Lower lobe of right lung (tissue), 2 donors: ENCODE data around the gene PKIG. TPM values are rescaled to one million over a fixed set of nuclear protein-coding genes. Genes with fewer than 3 reads are reported as not detected.

Source experiments
- ATAC-seq, 2 donors: fragments of 200-7000 bp; cut with Tn5 transposase; one replicate each; pipeline ENCODE4 v1.9.1; 2020 to 2022; ENCODE audit warnings: mild to moderate bottlenecking in 2 of 2, moderate library complexity in 2 of 2
- DNase-seq: peaks from one replicate; pipeline ENCODE4 v3.0.0-alpha.2; 2020
- H3K27ac ChIP-seq: fragments of 200-600 bp; one replicate; pipeline ENCODE4 v1.8.0; 2022
- H3K27me3 ChIP-seq: fragments of 200-600 bp; one replicate; pipeline ENCODE4 v1.8.0; 2022; ENCODE audit warnings: low read depth
- H3K36me3 ChIP-seq: fragments of 200-600 bp; one replicate; pipeline ENCODE4 v1.8.0; 2022; ENCODE audit warnings: mild to moderate bottlenecking
- H3K4me1 ChIP-seq: fragments of 200-600 bp; one replicate; pipeline ENCODE4 v1.8.0; 2022
- H3K4me3 ChIP-seq: fragments of 200-600 bp; one replicate; pipeline ENCODE4 v1.8.0; 2022; ENCODE audit warnings: mild to moderate bottlenecking
- H3K9me3 ChIP-seq: fragments of 200-600 bp; one replicate; pipeline ENCODE4 v1.8.0; 2022
- intact Hi-C: fragments of 100-400 bp; cut with DNase I; formaldehyde crosslinking; loops from one replicate; pipeline ENCODE4 v1.11.0; 2022
- total RNA-seq: library from RNA; stranded (reverse); fragmentation: NEBNext Ultra II Directional; extraction: Animal tissue kit (Norgen Biotek cat#: 25700); gene quantifications from one replicate; pipeline ENCODE4 v1.2.1, GENCODE V29; 2021
- TF ChIP-seq, protein P1 (sequence below): fragments of 200-600 bp; IDR thresholded peaks from one replicate; pipeline ENCODE4 v1.8.0; 2022; ENCODE audit warnings: antibody characterized with exemption, mild to moderate bottlenecking
- donor health status: DM: no; HTN: yes; CAD: no; lungs with severe emphysema.

The PKIG gene
- total RNA-seq, 1 donor from 2014 or later = 61.6 TPM

DNA sequence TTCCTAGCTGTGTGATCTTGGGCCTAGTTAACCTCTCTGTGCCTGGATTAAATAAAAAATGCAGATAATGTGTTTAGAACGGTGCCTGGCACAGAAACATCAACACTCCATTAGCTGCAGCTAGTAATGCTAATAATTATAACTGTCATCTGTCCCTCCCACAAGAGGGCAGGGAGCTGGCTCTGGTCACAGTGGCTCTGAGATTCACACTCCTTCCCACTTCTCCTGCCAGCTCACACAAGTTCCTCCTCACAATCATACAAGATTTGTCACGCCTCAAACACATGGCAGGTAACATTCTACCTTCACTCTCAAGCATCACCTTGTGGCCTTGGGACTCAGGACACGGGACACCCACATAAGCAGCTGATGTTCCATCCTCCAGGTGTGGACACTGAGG lies 66.7 kb downstream of the PKIG start:
- TF ChIP-seq, protein P1, sequence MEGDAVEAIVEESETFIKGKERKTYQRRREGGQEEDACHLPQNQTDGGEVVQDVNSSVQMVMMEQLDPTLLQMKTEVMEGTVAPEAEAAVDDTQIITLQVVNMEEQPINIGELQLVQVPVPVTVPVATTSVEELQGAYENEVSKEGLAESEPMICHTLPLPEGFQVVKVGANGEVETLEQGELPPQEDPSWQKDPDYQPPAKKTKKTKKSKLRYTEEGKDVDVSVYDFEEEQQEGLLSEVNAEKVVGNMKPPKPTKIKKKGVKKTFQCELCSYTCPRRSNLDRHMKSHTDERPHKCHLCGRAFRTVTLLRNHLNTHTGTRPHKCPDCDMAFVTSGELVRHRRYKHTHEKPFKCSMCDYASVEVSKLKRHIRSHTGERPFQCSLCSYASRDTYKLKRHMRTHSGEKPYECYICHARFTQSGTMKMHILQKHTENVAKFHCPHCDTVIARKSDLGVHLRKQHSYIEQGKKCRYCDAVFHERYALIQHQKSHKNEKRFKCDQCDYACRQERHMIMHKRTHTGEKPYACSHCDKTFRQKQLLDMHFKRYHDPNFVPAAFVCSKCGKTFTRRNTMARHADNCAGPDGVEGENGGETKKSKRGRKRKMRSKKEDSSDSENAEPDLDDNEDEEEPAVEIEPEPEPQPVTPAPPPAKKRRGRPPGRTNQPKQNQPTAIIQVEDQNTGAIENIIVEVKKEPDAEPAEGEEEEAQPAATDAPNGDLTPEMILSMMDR = no peak
- H3K27me3 ChIP-seq = no peaks in the 10 kb centered on the region
- DNase-seq = no peak
- intact Hi-C loops = no loop called here
- no peaks in the 10 kb centered on the region for H3K9me3 ChIP-seq
- H3K4me3 ChIP-seq = no peak overlapping the region
- H3K4me1 ChIP-seq = peaks cover 50% of the 10 kb centered on the region
- H3K27ac ChIP-seq = no peak overlapping the region
- ATAC-seq = no peak
- no peaks in the 10 kb centered on the region for H3K36me3 ChIP-seq

DNA sequence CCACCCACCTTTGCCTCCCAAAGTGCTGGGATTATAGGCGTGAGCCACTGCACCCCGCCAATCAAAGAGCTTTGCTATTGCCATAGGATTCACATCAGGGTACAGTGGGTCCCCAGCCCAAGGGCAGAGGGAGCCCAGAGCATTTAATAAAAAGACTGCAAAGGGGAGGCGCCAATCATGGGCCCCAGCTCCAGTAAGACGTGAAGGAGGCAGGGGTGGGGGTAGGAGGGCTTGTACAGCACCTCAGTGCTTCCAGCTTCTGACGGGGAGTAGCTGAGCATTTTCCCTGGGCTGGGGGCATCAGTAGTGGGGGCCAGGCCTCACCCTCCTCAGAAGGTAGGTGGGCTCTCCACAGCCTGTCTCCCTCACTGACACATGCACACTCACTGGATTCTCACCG lies 67.6 kb downstream of the PKIG start:
- ATAC-seq (no peak), DNase-seq (no peak)
- TF ChIP-seq, protein P1 = no peak
- Histone ChIP-seq H3K4me3 (no peak overlapping the region), H3K27ac (no peak overlapping the region), H3K36me3 (no peaks in the 10 kb centered on the region), H3K27me3 (no peaks in the 10 kb centered on the region), H3K4me1 (peaks cover 42% of the 10 kb centered on the region), H3K9me3 (no peaks in the 10 kb centered on the region)
- intact Hi-C loops = no loop called here

DNA sequence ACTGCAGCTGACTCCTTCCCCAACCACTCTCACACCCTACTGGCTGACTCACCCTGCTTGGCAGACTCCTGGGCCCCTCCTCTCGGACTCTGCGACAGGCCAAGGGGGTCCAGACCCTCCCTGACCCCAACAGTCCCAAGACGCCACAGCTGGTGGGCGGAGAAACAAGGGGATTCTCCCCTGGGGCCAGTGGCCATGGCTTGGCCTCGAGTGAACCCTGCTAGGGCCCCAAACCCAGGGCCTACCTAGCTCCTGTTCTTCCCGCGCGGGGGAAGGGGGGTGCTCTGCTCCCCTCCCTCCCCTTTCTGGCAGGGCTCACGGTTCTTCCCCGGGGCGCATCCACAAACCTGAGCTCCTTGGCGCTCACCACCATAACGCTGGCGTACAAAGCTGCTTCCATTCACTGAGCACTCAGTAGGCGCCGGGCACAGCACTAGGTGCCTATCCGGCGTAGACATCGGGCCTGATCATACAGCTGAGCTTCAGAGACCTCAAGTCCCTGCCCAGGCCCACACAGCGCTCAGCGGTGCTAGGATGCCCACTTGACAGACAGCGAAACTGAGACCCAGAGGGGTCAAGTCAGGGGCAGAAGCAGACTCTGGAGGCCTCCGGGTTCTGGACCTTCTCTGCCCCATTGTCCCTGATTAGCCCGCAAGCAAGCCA lies 68.5 kb downstream of the PKIG start:
- Histone ChIP-seq H3K4me3 (peak overlapping the region; percentile 88), H3K27ac (peak overlapping the region; percentile 83), H3K9me3 (no peaks in the 10 kb centered on the region), H3K27me3 (no peaks in the 10 kb centered on the region), H3K36me3 (no peaks in the 10 kb centered on the region), H3K4me1 (peaks cover 34% of the 10 kb centered on the region)
- TF ChIP-seq, protein P1 = no peak
- intact Hi-C loops = no loop called here
- ATAC-seq (peak; percentile 3 to 20), DNase-seq (no peak)

DNA sequence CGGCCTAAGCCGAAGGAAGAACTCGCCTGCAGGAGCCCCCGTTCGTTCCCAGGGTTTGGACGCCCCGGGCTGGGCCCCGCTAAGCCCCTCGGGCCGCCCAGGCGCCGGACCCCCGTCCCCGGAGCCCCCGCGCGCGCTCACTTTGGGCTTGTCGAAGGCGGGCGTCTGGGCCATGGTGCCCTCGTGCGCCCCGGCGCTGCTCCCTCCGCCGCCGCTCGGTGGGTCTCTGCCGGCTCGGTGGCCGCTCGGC lies 69.0 kb downstream of the PKIG start:
- DNase-seq = no peak
- peaks cover 30% of the 10 kb centered on the region for H3K4me1 ChIP-seq
- no peak for ATAC-seq
- intact Hi-C loops = no loop called here
- H3K9me3 ChIP-seq = no peaks in the 10 kb centered on the region
- TF ChIP-seq, protein P1 = no peak
- H3K36me3 ChIP-seq = no peaks in the 10 kb centered on the region
- H3K27me3 ChIP-seq = no peaks in the 10 kb centered on the region
- peak overlapping the region; percentile 88 for H3K4me3 ChIP-seq
- peak overlapping the region; percentile 83 for H3K27ac ChIP-seq

DNA sequence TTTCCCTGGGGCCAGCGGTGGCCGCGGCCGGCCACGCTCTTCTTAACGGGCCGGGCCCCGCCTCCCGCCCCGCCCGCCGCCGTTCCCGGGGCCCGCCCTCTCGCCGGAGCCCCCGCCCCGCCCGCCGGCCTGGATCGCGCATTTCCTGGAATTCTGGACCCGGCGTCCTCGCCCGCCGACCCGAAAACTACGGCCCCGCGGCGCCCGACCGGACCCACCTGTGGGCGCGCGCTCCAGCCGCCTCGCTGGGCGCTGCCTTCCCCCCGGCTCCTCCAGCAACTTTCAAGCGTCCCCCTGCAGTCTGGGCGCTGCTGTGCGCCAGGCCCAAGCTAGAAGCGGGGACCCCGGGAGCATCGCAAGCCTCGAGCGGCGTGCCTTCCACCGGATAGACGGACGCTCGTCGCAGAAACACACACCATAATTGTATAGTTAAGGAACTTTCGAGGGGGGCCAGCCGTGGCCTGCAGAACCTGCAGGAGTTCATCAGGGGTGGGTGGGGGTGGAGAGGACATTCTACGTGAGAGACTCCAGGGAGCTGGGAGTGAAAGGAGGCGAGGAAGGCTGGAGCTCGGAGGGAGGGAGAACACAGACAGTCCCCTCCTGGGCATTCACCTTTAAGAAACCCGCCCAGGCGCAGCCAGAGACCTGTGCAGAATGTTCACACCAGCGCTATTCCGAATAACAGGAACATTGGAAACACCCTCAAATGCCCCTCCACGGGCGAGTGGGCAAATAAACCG lies 69.5 kb downstream of the PKIG start, which contains the start of gene ADA:
Gene ADA (minus strand): TSS at position 16 of the 740 bp plus-strand sequence. CDS start 92 bp downstream, outside the sequence.
- DNase-seq = peak; percentile 72
- H3K9me3 ChIP-seq = no peaks in the 10 kb centered on the region
- TF ChIP-seq, protein P1 = no peak
- no peaks in the 10 kb centered on the region for H3K27me3 ChIP-seq
- no peaks in the 10 kb centered on the region for H3K36me3 ChIP-seq
- peak within 1 kb of the TSS; percentile 88 for H3K4me3 ChIP-seq
- intact Hi-C loops = no loop called here
- peak within 1 kb of the TSS; percentile 83 for H3K27ac ChIP-seq
- ATAC-seq = peak; percentile 87 to 94
- peaks cover 25% of the 10 kb centered on the region for H3K4me1 ChIP-seq
